Brain pericyte (primary cell): ENCODE data around the gene EEPD1.

Experiments
- DNase-seq: peaks from one replicate; pipeline ENCODE4 v3.0.0-alpha.2; 2012; ENCODE audit warnings: low read depth, low spot score

The EEPD1 gene

GRCh38 chr7:36279200-36279925 is 126.3 kb downstream of the EEPD1 start:
- no peak for DNase-seq

- no peak for DNase-seq
Measured at GRCh38 chr7:36279926-36280315, 126.9 kb downstream of the EEPD1 start.

- no peak for DNase-seq
Measured at GRCh38 chr7:36280840-36281812, 128.1 kb downstream of the EEPD1 start.

GRCh38 chr7:36281945-36282717 is 129.1 kb downstream of the EEPD1 start:
- DNase-seq = no peak

- DNase-seq = no peak
Measured at GRCh38 chr7:36283181-36283580, 130.1 kb downstream of the EEPD1 start.

- no peak for DNase-seq
Measured at GRCh38 chr7:36283711-36284130, 130.7 kb downstream of the EEPD1 start.

GRCh38 chr7:36284456-36285090 is 131.5 kb downstream of the EEPD1 start:
- no peak for DNase-seq

GRCh38 chr7:36285276-36285675 is 132.2 kb downstream of the EEPD1 start:
- no peak for DNase-seq

GRCh38 chr7:36286226-36286625 is 133.2 kb downstream of the EEPD1 start:
- DNase-seq = no peak

GRCh38 chr7:36286688-36287087 is 133.6 kb downstream of the EEPD1 start:
- no peak for DNase-seq

GRCh38 chr7:36287371-36288241 is 134.6 kb downstream of the EEPD1 start:
- DNase-seq = no peak

GRCh38 chr7:36288501-36288900 is 135.4 kb downstream of the EEPD1 start:
- no peak for DNase-seq

- DNase-seq = no peak
Measured at GRCh38 chr7:36289833-36290661, 137.0 kb downstream of the EEPD1 start.

- peak; percentile 59 for DNase-seq
Measured at GRCh38 chr7:36291387-36292316, 138.6 kb downstream of the EEPD1 start.

GRCh38 chr7:36295090-36295489 is 142.0 kb downstream of the EEPD1 start:
- DNase-seq = no peak

GRCh38 chr7:36296284-36296683 is 143.2 kb downstream of the EEPD1 start:
- DNase-seq = no peak

- DNase-seq = no peak
Measured at GRCh38 chr7:36297364-36298009, 144.4 kb downstream of the EEPD1 start.

GRCh38 chr7:36298106-36298505 is 145.1 kb downstream of the EEPD1 start:
- DNase-seq = no peak
